Stimulated activated CD4-positive, alpha-beta T cell treated with anti-CD3 and anti-CD28 coated beads, Interleukin-2, amount 100 ng/mL, for 24 hours (primary cell): Measurements from ENCODE around the gene TMCC1.

ENCODE experiments used
- DNase-seq, 2 donors: peaks; one replicate each; pipeline ENCODE4 v3.0.0-alpha.2; 2020

The TMCC1 gene

GRCh38 chr3:129606636-129607390 lies 286.7 kb downstream of the TMCC1 start, which contains the start of gene PLXND1:
TSS of gene PLXND1 (minus strand) at chr3:129606676. CDS start at chr3:129606639, 37 bp downstream.
- DNase-seq = peak; percentile 38 to 47

- peak in 1 of 2 donors; percentile 37 for DNase-seq
These were observed 287.4 kb downstream of the TMCC1 start for GRCh38 chr3:129605922-129606635.

DNA sequence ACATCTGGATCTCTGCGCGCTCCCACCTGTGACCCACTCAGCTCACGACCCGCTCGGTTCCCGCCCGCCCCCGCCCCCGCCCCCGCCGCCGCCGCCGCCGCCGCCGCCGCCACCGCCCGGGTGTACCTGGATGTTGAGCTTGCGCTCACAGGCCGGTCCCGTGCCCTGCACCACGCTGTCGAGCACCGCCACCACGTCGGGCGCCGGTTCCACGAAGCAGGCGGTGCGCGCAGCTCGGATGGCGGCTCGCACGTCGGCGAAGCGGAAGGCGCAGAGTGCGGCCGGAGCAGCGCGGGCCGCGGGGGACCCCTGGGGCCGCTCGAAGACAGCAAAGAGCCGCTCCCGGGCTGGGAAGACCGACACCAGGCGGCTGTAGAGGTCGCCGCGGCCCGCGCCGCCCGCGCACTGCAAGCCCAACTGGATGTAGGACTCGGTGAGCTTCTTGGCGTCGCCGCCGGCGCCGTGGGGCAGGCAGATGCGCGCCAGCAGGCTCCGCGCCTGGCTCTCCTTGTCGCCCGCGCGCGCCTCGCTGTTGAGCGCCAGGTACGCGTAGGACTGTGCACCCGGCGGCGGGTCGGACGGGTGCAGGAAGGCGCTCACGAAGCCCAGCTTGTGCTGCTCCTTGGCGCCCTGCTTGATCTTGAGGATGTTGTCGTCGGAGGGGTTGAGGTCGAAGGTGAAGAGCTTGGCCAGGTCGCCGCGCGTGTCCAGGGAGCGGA lies 288.1 kb downstream of the TMCC1 start:
- peak; percentile 41 to 56 for DNase-seq

DNA sequence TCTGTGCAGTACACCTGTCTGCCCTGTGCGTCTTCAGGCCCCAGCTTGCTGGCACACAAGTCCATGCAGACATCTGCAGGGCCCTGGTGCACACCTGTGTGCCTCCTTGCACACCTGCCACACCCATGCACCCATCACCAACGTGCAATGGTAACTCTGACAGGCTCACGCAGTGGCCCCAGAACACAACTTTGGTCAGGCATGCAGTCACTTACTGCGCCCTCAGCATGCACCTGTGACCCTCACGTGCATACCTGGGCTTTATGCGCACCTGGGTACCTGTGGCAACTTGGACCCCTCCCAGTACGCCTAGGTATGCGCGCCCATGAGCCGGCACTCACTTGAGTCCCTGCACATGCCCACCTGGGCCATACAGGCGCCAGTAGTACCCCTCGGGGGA lies 288.7 kb downstream of the TMCC1 start:
- DNase-seq = no peak

DNA sequence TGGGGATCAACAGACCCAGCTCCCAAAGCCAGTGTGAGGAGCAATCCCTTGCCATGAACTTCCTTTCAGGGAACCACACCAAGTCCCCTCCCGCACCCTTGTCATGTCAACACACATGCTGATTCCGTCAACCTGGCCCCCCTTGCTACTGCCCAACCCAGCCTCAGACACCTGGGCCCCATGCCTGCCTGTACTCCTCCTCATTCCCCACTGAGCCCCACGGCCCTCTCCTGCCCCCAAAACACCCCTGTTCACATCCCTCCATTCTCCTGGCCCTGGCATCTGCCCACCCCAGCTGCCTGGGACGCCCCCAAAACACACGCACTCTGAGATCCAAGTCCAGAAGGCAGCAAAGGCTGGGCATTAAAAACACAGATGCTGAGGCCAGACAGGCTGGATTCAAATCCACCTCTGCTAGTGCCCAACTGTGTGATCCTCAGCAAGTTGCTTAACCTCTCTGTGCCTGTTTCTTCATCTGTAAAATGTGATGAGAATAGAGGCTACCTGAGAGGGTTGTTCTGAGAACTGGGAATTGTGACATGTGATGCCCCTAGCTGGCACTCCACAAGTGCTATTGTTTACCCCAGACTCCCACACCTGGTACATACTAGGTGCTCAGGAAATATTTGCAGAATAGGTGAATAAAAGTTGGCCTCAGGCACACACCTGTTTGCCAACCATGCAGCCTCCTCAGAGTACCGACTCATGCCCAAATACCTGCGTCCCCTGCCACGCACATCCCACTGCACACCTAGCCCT lies 289.3 kb downstream of the TMCC1 start:
- no peak for DNase-seq

DNA sequence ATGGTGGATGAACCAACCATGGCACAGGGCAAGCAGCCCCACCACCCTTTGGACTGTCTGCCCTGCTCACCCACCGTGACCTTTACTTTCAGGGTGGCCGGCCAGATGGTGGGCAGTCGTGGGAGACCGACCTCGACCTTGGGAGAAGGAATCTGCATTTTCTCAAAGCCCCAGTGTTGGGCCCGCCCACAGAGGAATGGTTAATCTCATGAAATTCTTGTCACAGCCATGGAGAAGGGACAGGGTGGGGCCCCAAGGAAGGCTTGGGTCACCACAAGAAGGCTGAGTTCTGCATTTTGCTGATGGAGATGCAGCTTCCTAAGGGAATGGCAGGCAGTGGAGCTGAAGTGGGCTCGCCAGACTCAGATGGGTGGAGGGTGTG lies 290.0 kb downstream of the TMCC1 start:
- DNase-seq = no peak

DNA sequence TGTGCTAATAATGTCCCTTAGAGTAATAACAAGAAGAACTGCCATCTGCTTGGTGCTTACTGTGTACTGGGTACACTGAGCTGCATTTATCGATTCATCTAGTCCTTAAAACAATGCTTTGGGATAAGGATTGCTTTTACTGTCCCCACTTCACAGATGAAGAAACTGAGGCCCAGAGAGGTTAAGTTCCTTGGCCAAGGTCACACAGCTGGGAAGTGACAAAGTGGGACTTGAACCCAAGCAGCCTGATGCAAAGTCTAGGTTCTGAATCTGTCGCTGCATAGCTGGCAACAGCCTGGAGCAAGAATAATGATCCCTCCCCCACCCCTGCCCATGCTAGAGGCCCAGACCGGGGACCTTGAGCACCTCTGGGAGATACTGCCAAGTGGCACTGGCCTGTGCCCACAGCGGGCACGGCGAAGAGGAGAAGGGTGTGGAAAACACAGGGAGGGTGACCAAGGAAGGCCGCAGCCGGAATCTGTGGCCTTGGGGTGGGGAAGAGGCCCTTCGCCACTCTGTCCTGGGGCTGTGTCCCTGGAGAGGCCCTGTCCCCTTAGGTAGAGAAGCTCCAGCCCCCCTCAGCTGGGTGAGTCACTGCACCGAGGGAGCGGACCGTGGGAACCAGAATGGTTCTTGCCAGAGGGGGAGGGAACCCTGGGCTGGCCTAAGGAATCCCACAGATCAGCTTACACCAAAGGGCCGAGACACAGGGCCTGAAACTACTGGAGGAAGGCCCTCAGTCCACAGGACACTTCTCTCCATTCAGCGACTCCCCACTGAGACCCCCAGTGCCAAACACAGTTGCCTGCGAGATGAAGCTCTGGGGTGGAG lies 290.6 kb downstream of the TMCC1 start:
- DNase-seq = no peak

- no peak for DNase-seq
These were observed 291.2 kb downstream of the TMCC1 start for GRCh38 chr3:129602309-129602708.

DNA sequence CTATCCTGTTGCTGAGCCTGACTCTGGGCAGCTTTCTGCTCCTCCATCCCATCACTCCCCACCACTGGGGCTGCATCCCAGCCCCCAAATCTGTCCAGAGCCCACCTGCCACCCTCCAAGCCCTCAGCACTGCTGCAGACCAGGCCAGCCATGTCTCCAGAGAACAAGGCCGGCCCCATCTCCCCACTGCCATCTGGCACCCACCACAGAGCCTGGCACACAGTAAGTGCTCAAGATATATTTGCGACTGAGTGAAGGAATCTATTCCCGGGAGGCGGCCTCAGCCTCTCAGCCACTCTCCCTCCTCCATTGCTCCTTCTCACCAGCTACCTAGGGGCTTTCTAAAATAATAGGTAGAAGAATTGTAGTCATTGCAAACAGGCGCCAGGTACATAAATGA lies 291.8 kb downstream of the TMCC1 start:
- DNase-seq = no peak

- DNase-seq = no peak
These were observed 293.2 kb downstream of the TMCC1 start for GRCh38 chr3:129600348-129600747.

GRCh38 chr3:129599607-129600006 lies 293.9 kb downstream of the TMCC1 start:
- DNase-seq = no peak

DNA sequence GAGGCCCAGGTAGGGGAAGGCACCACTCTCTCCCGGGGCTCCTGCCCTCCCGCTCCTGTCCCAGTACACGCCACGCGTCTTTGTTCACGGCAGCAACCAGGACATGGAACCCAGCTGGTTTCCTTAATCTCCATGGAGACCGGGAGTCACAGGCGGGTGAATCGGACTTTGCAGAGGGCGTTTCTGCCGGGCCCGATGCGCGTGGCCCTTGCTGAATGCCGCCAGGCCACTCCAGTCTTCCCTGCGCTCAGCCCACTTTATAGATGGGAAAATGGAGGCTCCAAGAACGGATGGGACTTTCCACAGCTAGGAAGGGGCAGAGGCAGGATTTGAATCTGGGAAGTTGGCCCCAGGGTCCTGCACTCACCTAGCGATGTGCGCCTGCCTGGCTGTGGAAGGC lies 294.4 kb downstream of the TMCC1 start:
- no peak for DNase-seq

DNA sequence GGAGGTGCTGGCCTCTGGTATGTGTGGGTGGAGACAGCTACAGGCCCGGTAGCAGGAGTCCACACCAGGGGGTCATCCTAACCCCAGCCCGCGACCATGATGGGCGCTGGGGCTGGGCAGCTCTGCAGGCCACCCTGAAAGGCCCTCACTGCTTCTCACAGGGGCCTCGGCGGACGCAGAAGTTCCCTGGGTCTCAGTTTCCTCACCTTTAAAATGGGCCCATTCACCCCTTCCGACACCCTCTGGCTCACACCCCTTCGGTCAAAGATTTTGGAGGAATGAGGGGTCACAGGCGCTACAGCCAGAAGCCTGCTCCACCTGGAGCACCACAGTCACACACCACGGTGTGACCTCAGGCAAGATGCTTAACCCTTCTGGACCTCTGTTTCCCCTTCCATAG lies 295.0 kb downstream of the TMCC1 start:
- no peak for DNase-seq

- no peak for DNase-seq
These were observed 295.5 kb downstream of the TMCC1 start for GRCh38 chr3:129598000-129598381.
